ENCODE measurements around the gene STK32B. TPM values are rescaled to one million over a fixed set of nuclear protein-coding genes. Genes with fewer than 3 reads are reported as not detected.

Gene STK32B
- total and polyA plus RNA-seq, 2 experiments from 2014 or later = not detected

DNA sequence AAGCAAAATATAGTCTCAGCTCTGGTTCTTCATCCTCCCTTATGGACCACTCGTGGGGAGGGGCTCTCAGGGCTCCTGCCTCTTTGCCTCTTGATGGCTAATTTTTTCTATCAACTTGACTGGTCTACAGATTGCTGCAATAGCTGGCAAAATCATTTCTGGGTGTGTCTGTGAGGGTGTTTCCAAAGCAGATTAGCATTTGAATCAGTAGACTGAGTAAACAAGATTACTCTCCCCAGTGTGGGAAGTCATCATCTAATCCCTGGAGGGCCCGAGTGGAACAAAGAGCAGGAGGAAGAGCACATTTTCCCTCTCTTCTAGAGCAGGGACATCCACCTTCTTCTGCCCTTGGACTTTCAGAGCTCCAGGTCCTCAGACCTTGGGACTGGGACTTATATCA, 153.5 kb downstream of the STK32B start:
- Histone ChIP-seq H3K36me3 (no peaks in the 10 kb centered on the region), H3K4me1 (ENCODE audit: low read depth) (no peaks in the 10 kb centered on the region), H3K27ac (no peak overlapping the region), H3K9me3 (ENCODE audit: low read depth) (no peaks in the 10 kb centered on the region), H3K27me3 (no peaks in the 10 kb centered on the region), H3K4me3 (no peak overlapping the region)
- TF ChIP-seq, protein P1, sequence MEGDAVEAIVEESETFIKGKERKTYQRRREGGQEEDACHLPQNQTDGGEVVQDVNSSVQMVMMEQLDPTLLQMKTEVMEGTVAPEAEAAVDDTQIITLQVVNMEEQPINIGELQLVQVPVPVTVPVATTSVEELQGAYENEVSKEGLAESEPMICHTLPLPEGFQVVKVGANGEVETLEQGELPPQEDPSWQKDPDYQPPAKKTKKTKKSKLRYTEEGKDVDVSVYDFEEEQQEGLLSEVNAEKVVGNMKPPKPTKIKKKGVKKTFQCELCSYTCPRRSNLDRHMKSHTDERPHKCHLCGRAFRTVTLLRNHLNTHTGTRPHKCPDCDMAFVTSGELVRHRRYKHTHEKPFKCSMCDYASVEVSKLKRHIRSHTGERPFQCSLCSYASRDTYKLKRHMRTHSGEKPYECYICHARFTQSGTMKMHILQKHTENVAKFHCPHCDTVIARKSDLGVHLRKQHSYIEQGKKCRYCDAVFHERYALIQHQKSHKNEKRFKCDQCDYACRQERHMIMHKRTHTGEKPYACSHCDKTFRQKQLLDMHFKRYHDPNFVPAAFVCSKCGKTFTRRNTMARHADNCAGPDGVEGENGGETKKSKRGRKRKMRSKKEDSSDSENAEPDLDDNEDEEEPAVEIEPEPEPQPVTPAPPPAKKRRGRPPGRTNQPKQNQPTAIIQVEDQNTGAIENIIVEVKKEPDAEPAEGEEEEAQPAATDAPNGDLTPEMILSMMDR (IDR thresholded peaks at IDR 0.05; ENCODE audit: low read depth, low read length) = no peak
- DNase-seq (ENCODE audit: low read depth in 1 of 2, low spot score in 1 of 2) = no peak

DNA sequence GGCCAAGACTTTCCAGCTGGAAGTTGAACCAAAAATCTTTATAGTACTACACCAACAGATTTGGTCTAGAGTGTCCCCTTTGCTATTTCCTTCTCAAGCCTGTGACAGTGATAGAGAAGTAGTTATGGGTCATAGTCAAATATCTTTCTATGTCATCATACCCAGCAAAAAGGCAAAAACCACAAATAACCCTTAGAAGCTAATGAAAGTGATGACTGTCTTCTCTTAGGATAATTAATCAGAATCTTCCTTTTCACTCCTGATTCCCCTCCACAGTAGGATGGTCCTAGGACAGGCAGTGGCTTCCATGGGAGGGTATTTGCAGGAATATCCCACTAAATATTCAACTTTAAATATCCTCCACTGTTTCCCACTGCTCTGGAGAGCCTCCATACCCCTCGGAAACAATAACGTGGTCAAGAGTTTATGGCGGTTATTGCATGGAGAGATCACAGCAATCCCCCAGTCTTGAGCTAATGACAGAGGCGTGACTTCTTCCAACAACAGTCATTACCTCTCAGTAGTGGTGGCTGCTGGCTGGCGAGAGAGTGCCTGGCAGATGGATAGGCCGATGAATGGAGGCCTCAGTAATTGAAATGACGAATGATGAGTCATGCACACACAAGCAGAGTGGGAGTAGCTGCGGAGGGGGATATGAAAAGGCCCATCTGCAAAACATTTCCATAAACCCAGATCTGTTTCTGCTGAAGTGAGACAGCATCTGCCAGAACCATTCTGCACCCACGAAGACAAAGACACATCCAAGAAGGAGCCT, 154.9 kb downstream of the STK32B start:
- H3K36me3 ChIP-seq = no peaks in the 10 kb centered on the region
- no peaks in the 10 kb centered on the region for H3K4me1 ChIP-seq (ENCODE audit: low read depth)
- no peak overlapping the region for H3K27ac ChIP-seq
- H3K4me3 ChIP-seq = no peak overlapping the region
- TF ChIP-seq, protein P1 (IDR thresholded peaks at IDR 0.05; ENCODE audit: low read depth, low read length) = no peak
- H3K27me3 ChIP-seq = no peaks in the 10 kb centered on the region
- no peaks in the 10 kb centered on the region for H3K9me3 ChIP-seq (ENCODE audit: low read depth)
- peak in 1 of 2 donors; percentile 73 for DNase-seq (ENCODE audit: low read depth in 1 of 2, low spot score in 1 of 2)

DNA sequence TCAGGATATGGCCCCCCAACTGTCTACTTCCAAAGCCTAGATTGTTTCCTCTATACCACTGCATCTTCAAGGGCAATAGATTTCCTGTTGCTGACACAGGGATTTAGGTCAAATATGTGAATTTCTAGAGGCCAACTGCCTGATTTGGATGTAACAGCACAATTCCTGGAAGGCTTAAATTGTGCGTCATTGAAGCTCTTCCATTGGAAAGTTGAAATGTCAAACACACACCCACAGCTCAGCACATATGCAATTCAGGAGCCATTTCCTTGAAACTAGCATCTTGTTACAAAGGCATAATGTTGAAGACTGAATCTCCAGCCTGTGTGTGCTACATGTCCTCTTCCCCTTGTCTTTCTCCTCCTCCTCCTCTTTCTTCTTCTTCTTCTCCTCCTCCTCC, 158.6 kb downstream of the STK32B start:
- Histone ChIP-seq H3K27ac (no peak overlapping the region), H3K9me3 (ENCODE audit: low read depth) (no peaks in the 10 kb centered on the region), H3K36me3 (no peaks in the 10 kb centered on the region), H3K27me3 (no peaks in the 10 kb centered on the region), H3K4me1 (ENCODE audit: low read depth) (no peaks in the 10 kb centered on the region), H3K4me3 (no peak overlapping the region)
- no peak for DNase-seq (ENCODE audit: low read depth in 1 of 2, low spot score in 1 of 2)
- TF ChIP-seq, protein P1 (IDR thresholded peaks at IDR 0.05; ENCODE audit: low read depth, low read length) = no peak

DNA sequence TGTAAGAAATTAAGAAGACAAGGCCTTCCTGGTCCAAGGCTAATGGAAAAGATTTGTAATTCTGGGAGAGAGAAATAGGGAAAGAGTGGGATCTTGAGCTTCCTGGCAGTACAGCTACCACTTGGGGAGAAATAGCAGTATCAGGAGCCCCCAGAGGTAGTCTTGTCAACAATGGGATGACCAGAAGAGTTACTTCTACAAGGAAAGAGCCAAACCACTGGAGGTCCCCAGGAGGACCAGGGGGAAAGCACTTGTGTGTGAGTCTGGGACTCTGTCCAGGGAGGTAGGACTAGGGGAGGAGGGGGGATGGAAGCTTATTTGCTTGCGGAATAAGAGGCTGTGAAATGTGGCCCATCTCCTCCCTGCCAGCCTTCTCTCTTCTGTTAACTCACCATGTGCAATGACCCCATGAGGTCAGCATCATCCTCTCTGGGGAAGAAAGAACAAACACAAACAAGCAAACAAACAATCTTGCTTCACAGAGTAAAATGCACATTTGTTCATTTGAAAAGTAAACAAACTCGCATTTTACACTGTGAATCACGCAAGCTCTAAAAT, 160.1 kb downstream of the STK32B start:
- Histone ChIP-seq H3K4me3 (no peak overlapping the region), H3K4me1 (ENCODE audit: low read depth) (no peaks in the 10 kb centered on the region), H3K36me3 (no peaks in the 10 kb centered on the region), H3K27me3 (no peaks in the 10 kb centered on the region), H3K9me3 (ENCODE audit: low read depth) (no peaks in the 10 kb centered on the region), H3K27ac (no peak overlapping the region)
- TF ChIP-seq, protein P1 (IDR thresholded peaks at IDR 0.05; ENCODE audit: low read depth, low read length) = no peak
- DNase-seq (ENCODE audit: low read depth in 1 of 2, low spot score in 1 of 2) = no peak

DNA sequence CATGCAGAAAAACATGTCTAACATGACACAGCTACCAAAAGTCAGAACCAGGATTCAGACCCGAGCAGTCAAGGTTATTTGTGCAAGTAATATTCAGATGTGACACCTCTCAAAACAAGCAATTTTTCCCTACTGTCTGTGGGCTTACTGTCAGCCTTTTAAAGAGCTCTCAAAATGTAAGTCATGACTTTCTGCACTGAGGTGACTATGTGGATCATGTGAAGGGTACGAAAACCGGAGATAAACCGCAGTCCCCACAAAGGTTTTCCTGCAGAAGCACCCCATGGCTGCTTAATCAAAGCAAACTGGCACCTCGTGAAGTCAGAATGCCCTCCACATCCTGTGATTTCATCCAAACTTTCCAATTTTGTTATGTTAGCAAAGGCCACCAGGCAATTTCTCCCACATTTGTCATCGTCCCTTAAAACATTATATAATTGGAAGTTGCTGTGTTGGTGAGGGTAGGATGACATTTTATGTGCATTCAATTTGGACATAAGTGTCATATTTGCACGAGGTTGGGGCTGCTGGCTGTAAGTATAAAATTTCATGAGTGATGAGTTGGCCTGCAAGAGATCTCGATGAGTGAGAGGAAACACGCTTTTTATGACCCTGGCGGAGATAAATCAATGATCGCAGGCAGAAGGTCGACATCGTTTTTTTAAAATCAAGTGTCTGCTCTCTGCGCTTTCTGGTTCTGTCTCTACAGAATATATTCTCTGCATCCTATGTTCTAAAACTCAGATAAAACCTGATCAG, 161.2 kb downstream of the STK32B start:
- Histone ChIP-seq H3K27ac (no peak overlapping the region), H3K4me3 (no peak overlapping the region), H3K4me1 (ENCODE audit: low read depth) (no peaks in the 10 kb centered on the region), H3K9me3 (ENCODE audit: low read depth) (no peaks in the 10 kb centered on the region), H3K36me3 (no peaks in the 10 kb centered on the region), H3K27me3 (no peaks in the 10 kb centered on the region)
- DNase-seq (ENCODE audit: low read depth in 1 of 2, low spot score in 1 of 2) = no peak
- TF ChIP-seq, protein P1 (IDR thresholded peaks at IDR 0.05; ENCODE audit: low read depth, low read length) = no peak

Data from cardiac muscle cell (in vitro differentiated cells and primary cell).